ENCODE measurements around the gene NUP54.

NUP54 gene

GRCh38 chr4:76067652-76068286, 80.4 kb downstream of the NUP54 start:
- DNase-seq (ENCODE audit: low spot score) = peak; percentile 70

GRCh38 chr4:76066546-76066945, 81.7 kb downstream of the NUP54 start:
- DNase-seq (ENCODE audit: low spot score) = no peak

Data from kidney tubule cell (primary cell).